HG03196 (cell line): ENCODE data around the gene ASCL2.

ENCODE experiments used
- ATAC-seq: cut with Tn5 transposase; IDR thresholded peaks from one replicate; pipeline ENCODE4 v1.9.1; 2021; ENCODE audit not compliant: unreplicated experiment

The ASCL2 gene

GRCh38 chr11:2275334-2276279 is 5.2 kb upstream of the ASCL2 start:
- ATAC-seq, result no peak

GRCh38 chr11:2273771-2274170 is 3.4 kb upstream of the ASCL2 start:
- ATAC-seq, result no peak

- no peak for ATAC-seq
Measured at GRCh38 chr11:2273311-2273710, 2.9 kb upstream of the ASCL2 start.

GRCh38 chr11:2272946-2273280 is 2.5 kb upstream of the ASCL2 start:
- ATAC-seq, result no peak

- ATAC-seq, result no peak
Measured at GRCh38 chr11:2272228-2272945, 2.0 kb upstream of the ASCL2 start.

GRCh38 chr11:2271327-2272227 is 1.2 kb upstream of the ASCL2 start:
- no peak for ATAC-seq

- ATAC-seq, result no peak
Measured at GRCh38 chr11:2271077-2271326, 614 bp upstream of the ASCL2 start.

GRCh38 chr11:2269601-2270321 is 627 bp downstream of the ASCL2 start:
- ATAC-seq, result no peak

GRCh38 chr11:2268729-2269600 is 1.4 kb downstream of the ASCL2 start:
- ATAC-seq, result no peak

GRCh38 chr11:2267851-2268728 is 2.3 kb downstream of the ASCL2 start:
- ATAC-seq, result no peak

GRCh38 chr11:2267306-2267850 is 3.0 kb downstream of the ASCL2 start:
- ATAC-seq, result no peak

GRCh38 chr11:2266586-2267305 is 3.6 kb downstream of the ASCL2 start:
- ATAC-seq, result no peak

- ATAC-seq, result no peak
Measured at GRCh38 chr11:2265854-2266585, 4.4 kb downstream of the ASCL2 start.

GRCh38 chr11:2265396-2265795 is 5.0 kb downstream of the ASCL2 start:
- no peak for ATAC-seq

GRCh38 chr11:2264366-2265053 is 5.9 kb downstream of the ASCL2 start:
- ATAC-seq, result no peak

GRCh38 chr11:2263724-2264360 is 6.5 kb downstream of the ASCL2 start:
- no peak for ATAC-seq
